OCI-LY3 (cell line): ENCODE measurements around the gene SLC4A8.

ENCODE experiments used
- H2AFZ ChIP-seq: fragments of 200-600, 300-600 bp; shearing (Covaris generic); 2 replicates; pipeline ENCODE4 v1.6.0; 2014; ENCODE audit warnings: antibody characterized with exemption, low read depth, low read length
- H3K27ac ChIP-seq: fragments of 200-600, 300-600 bp; sonication (generic); 2 replicates; pipeline ENCODE4 v1.5.1; 2014; ENCODE audit warnings: mild to moderate bottlenecking, low read length, moderate library complexity, mixed read lengths
- H3K27me3 ChIP-seq: fragments of 200-600, 300-600 bp; sonication (generic); 2 replicates; pipeline ENCODE4 v1.6.1; 2014; ENCODE audit warnings: low read depth, low read length, mixed read lengths
- H3K36me3 ChIP-seq: fragments of 200-600, 300-600 bp; sonication (generic); replicated peaks from 2 replicates; pipeline ENCODE3; 2014; ENCODE audit warnings: low read depth, low read length, mixed read lengths
- H3K4me1 ChIP-seq: fragments of 300-600, 200-600 bp; sonication (generic); 2 replicates; pipeline ENCODE4 v1.6.1; 2014; ENCODE audit warnings: low read length, mixed read lengths
- H3K4me2 ChIP-seq: fragments of 200-600, 300-600 bp; sonication (generic); 2 replicates; pipeline ENCODE4 v1.6.1; 2014; ENCODE audit warnings: low read length, mixed read lengths
- H3K4me3 ChIP-seq: fragments of 300-600, 200-600 bp; sonication (generic); 2 replicates; pipeline ENCODE4 v1.5.1; 2014; ENCODE audit warnings: antibody characterized with exemption, mild to moderate bottlenecking, low read length, moderate library complexity
- H3K79me2 ChIP-seq: fragments of 300-600, 200-600 bp; shearing (Covaris generic); 2 replicates; pipeline ENCODE4 v1.6.1; 2014; ENCODE audit warnings: mild to moderate bottlenecking, low read length, mixed read lengths
- H3K9ac ChIP-seq: fragments of 300-600, 200-600 bp; shearing (Covaris generic); 2 replicates; pipeline ENCODE4 v1.6.0; 2014; ENCODE audit warnings: mild to moderate bottlenecking, low read length, moderate library complexity
- H3K9me3 ChIP-seq: fragments of 200-600, 300-600 bp; shearing (Covaris generic); 2 replicates; pipeline ENCODE4 v1.6.1; 2014; ENCODE audit warnings: low read length, mixed read lengths; ENCODE audit not compliant: insufficient read depth
- H4K20me1 ChIP-seq: fragments of 200-600, 300-600 bp; sonication (generic); 2 replicates; pipeline ENCODE4 v1.6.1; 2016; ENCODE audit warnings: low read length, mixed read lengths; ENCODE audit not compliant: insufficient read depth
- EZH2phosphoT487 ChIP-seq: fragments of 200-600 bp; shearing (Covaris generic); IDR thresholded peaks from 2 replicates; pipeline ENCODE4 v1.6.1; 2018; ENCODE audit warnings: antibody characterized with exemption, mixed run types, low read depth
- TF ChIP-seq, protein P1 (sequence below): fragments of 200-600, 300-600 bp; sonication (generic); IDR thresholded peaks from 2 replicates; pipeline ENCODE4 v1.5.1; 2014; ENCODE audit warnings: antibody characterized with exemption, low read length, low read depth

The SLC4A8 gene

DNA sequence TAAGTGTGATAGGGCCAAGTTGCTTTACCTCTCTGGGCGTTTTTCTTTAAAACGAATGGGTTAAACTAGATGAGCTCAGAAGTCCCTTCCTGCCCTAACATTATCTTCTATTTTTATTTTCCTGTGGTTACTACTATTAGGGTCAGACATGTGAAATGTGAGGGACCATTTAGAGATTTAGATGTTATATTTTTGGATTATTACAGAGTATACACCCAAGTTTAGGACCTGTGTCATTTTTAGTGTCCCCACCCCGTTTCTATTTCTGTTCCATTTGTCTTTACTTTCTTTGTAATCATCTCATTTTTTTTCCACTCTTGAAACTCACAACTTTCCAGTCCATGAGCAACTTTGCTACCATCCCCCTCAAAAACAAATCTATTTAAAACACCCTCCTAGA lies 56.3 kb downstream of the SLC4A8 start:
- no peak for TF ChIP-seq EZH2phosphoT487
- TF ChIP-seq, protein P1, sequence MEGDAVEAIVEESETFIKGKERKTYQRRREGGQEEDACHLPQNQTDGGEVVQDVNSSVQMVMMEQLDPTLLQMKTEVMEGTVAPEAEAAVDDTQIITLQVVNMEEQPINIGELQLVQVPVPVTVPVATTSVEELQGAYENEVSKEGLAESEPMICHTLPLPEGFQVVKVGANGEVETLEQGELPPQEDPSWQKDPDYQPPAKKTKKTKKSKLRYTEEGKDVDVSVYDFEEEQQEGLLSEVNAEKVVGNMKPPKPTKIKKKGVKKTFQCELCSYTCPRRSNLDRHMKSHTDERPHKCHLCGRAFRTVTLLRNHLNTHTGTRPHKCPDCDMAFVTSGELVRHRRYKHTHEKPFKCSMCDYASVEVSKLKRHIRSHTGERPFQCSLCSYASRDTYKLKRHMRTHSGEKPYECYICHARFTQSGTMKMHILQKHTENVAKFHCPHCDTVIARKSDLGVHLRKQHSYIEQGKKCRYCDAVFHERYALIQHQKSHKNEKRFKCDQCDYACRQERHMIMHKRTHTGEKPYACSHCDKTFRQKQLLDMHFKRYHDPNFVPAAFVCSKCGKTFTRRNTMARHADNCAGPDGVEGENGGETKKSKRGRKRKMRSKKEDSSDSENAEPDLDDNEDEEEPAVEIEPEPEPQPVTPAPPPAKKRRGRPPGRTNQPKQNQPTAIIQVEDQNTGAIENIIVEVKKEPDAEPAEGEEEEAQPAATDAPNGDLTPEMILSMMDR: no peak
- no peak overlapping the region for H3K4me2 ChIP-seq
- no peaks in the 10 kb centered on the region for H3K79me2 ChIP-seq
- H2AFZ ChIP-seq: no peak overlapping the region
- H3K9ac ChIP-seq: no peak overlapping the region
- H4K20me1 ChIP-seq: no peaks in the 10 kb centered on the region
- H3K4me3 ChIP-seq: no peak overlapping the region
- H3K36me3 ChIP-seq: no peaks in the 10 kb centered on the region
- H3K9me3 ChIP-seq: no peaks in the 10 kb centered on the region
- no peaks in the 10 kb centered on the region for H3K27me3 ChIP-seq
- no peak overlapping the region for H3K27ac ChIP-seq
- no peaks in the 10 kb centered on the region for H3K4me1 ChIP-seq

DNA sequence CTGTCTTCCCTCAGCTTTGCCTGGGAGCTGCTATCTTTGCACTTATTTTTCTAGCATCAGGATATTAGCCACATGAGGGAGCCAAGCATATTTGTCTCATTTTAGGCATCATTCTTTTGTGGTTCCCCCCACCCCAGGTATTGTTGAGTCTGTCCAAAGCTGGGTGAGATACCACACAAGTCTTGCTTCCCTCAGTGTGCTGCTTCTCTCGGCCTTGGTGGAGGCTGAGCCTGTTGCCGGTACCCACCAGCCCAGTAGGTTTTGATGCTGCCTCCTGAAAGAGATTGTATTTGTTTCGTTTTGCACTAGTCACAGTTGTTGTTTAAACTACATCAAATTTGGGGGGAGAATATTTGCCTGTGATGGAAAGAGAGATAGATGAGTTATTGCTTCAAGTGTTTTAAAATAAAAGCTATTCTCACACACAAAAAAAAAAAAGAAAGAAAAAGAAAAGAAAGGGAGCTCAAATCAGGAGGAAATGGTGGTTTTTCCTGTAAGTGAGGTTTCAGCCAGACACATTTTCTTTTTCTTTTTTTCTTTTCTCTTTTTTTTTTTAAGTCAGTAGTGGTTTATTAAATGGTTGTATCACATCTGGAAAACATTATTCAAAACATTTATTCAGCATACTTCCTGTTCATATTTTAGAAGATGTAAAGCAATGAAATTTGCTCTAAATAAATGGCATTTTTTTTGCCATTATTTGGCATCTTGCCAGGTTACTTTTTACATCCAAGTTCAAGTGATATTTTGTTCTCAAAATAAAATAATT lies 58.5 kb downstream of the SLC4A8 start:
- Histone ChIP-seq H3K27ac (no peak overlapping the region), H4K20me1 (no peaks in the 10 kb centered on the region), H2AFZ (no peak overlapping the region), H3K4me1 (no peaks in the 10 kb centered on the region), H3K79me2 (no peaks in the 10 kb centered on the region), H3K9me3 (no peaks in the 10 kb centered on the region), H3K27me3 (no peaks in the 10 kb centered on the region), H3K36me3 (no peaks in the 10 kb centered on the region), H3K4me2 (no peak overlapping the region), H3K4me3 (no peak overlapping the region), H3K9ac (no peak overlapping the region)
- TF ChIP-seq, protein P1: no peak
- no peak for TF ChIP-seq EZH2phosphoT487

DNA sequence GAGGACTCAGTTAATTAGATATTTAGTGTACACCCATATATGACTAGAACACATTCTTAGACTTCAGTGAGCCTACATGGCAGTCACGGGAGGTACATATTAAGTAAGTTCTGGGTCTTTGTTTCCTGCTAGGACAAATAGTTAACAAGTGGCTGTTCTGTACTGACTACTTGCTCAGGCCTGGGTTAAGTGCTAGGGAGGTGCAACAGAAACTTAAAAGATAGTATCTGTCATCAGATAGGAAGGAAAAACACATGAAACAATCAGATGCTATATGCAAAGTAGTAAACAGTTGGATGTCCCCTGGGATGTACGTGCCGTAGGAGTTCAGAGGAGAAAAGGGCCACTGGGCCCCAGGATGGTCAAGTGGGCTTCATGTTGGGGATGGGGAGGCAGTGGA lies 59.5 kb downstream of the SLC4A8 start:
- Histone ChIP-seq H4K20me1 (no peaks in the 10 kb centered on the region), H3K4me2 (no peak overlapping the region), H3K4me3 (no peak overlapping the region), H3K27me3 (no peaks in the 10 kb centered on the region), H3K9me3 (no peaks in the 10 kb centered on the region), H3K79me2 (no peaks in the 10 kb centered on the region), H3K27ac (no peak overlapping the region), H3K9ac (no peak overlapping the region), H3K36me3 (no peaks in the 10 kb centered on the region), H3K4me1 (no peaks in the 10 kb centered on the region), H2AFZ (no peak overlapping the region)
- no peak for TF ChIP-seq EZH2phosphoT487
- TF ChIP-seq, protein P1: no peak

- no peak overlapping the region for H2AFZ ChIP-seq
- no peaks in the 10 kb centered on the region for H3K9me3 ChIP-seq
- H3K4me2 ChIP-seq: no peak overlapping the region
- no peak overlapping the region for H3K4me3 ChIP-seq
- H3K4me1 ChIP-seq: no peaks in the 10 kb centered on the region
- H3K27me3 ChIP-seq: no peaks in the 10 kb centered on the region
- H3K36me3 ChIP-seq: no peaks in the 10 kb centered on the region
- no peak for TF ChIP-seq EZH2phosphoT487
- TF ChIP-seq, protein P1: no peak
- no peaks in the 10 kb centered on the region for H4K20me1 ChIP-seq
- H3K79me2 ChIP-seq: no peaks in the 10 kb centered on the region
- H3K9ac ChIP-seq: no peak overlapping the region
- H3K27ac ChIP-seq: no peak overlapping the region
Measured at GRCh38 chr12:51488281-51488680, 63.6 kb downstream of the SLC4A8 start.
